HEK293 (cell line): ENCODE measurements around the gene NISCH.
"Not testable (repeated sequence)": the region's sequence is repeated elsewhere in the genome, so short reads cannot be mapped to it uniquely, and the experiment has no call there.

ENCODE experiments used
- CTCF ChIA-PET: fragments of 350-600 bp; formaldehyde crosslinking; extraction: SDS; loops from one replicate; lab custom pipeline; 2021; ENCODE audit warnings: antibody characterized with exemption; lab: Yijun Ruan, JAX
- POLR2A ChIA-PET: fragments of 300-600 bp; formaldehyde crosslinking; extraction: SDS; loops from one replicate; lab custom pipeline; 2020; ENCODE audit warnings: antibody characterized with exemption, inconsistent platforms; lab: Yijun Ruan, JAX
- H3K27ac ChIP-seq: fragments of 200-500 bp; sonication (Bioruptor generic); 2 replicates; pipeline ENCODE4 v1.5.1; 2014; ENCODE audit warnings: low read depth, low read length, control low read depth, inconsistent platforms; ENCODE audit errors: extremely low read depth
- H3K36me3 ChIP-seq, 2 experiments: fragments of 200-500 bp in 1 of 2; sonication (Bioruptor generic) in 1 of 2; 1 replicate in 1 of 2; 2 replicates in 1 of 2; pipeline ENCODE4 v1.5.1; 2014 to 2017; ENCODE audit warnings: inconsistent platforms in 2 of 2, low read length in 2 of 2; ENCODE audit not compliant: control insufficient read depth in 2 of 2, insufficient read depth in 1 of 2
- H3K4me1 ChIP-seq: fragments of 200-500 bp; sonication (Bioruptor generic); 2 replicates; pipeline ENCODE4 v1.5.1; 2014; ENCODE audit warnings: mild to moderate bottlenecking, low read length, inconsistent platforms; ENCODE audit not compliant: control insufficient read depth, insufficient read depth
- H3K4me3 ChIP-seq: 2 replicates; pipeline ENCODE4 v1.5.1; 2011; ENCODE audit warnings: low read depth, mild to moderate bottlenecking, control low read depth, low read length, moderate library complexity
- H3K9me3 ChIP-seq: fragments of 200-500 bp; sonication (Bioruptor generic); 2 replicates; pipeline ENCODE4 v1.5.1; 2014; ENCODE audit warnings: low read depth, low read length, inconsistent platforms; ENCODE audit not compliant: control insufficient read depth, insufficient read depth
- RBAK ChIP-seq: fragments of 450-650 bp; formaldehyde crosslinking; IDR thresholded peaks from 2 replicates; pipeline ENCODE4 v1.5.1; 2016; ENCODE audit warnings: missing biosample characterization, missing genetic modification characterization
- YY2 ChIP-seq: fragments of 450-650 bp; formaldehyde crosslinking; IDR thresholded peaks from 2 replicates; pipeline ENCODE4 v1.5.1; 2016; ENCODE audit warnings: missing biosample characterization, missing genetic modification characterization
- ZNF121 ChIP-seq: fragments of 450-650 bp; formaldehyde crosslinking; IDR thresholded peaks from 2 replicates; pipeline ENCODE4 v1.5.1; 2016; ENCODE audit warnings: missing biosample characterization, missing genetic modification characterization
- ZNF404 ChIP-seq: fragments of 450-650 bp; formaldehyde crosslinking; IDR thresholded peaks from 2 replicates; pipeline ENCODE4 v1.5.1; 2017; ENCODE audit warnings: missing biosample characterization, missing genetic modification characterization
- ZNF510 ChIP-seq: fragments of 450-650 bp; formaldehyde crosslinking; IDR thresholded peaks from 2 replicates; pipeline ENCODE4 v1.5.1; 2018; ENCODE audit warnings: mild to moderate bottlenecking, missing genetic modification characterization, missing biosample characterization; ENCODE audit not compliant: insufficient replicate concordance
- ZNF626 ChIP-seq: fragments of 450-650 bp; sonication (Bioruptor Pico); formaldehyde crosslinking; IDR thresholded peaks from 2 replicates; pipeline ENCODE4 v1.5.1; 2018; ENCODE audit warnings: missing biosample characterization, missing genetic modification characterization, inconsistent platforms
- ZNF776 ChIP-seq: fragments of 450-650 bp; formaldehyde crosslinking; IDR thresholded peaks from 2 replicates; pipeline ENCODE4 v1.5.0; 2017; ENCODE audit warnings: missing biosample characterization, missing genetic modification characterization, borderline replicate concordance
- TF ChIP-seq, protein P1 (sequence below): fragments of 450-650 bp; IDR thresholded peaks from 2 replicates; pipeline ENCODE4 v1.5.1; 2018; ENCODE audit warnings: missing biosample characterization, missing genetic modification characterization
- TF ChIP-seq, protein P2 (sequence below): fragments of 450-650 bp; formaldehyde crosslinking; IDR thresholded peaks from 2 replicates; pipeline ENCODE4 v1.5.1; 2016; ENCODE audit warnings: missing biosample characterization, missing genetic modification characterization
- TF ChIP-seq, protein P3 (sequence below): fragments of 450-650 bp; formaldehyde crosslinking; IDR thresholded peaks from 2 replicates; pipeline ENCODE4 v1.5.0; 2017; ENCODE audit warnings: missing biosample characterization, missing genetic modification characterization, borderline replicate concordance
- TF ChIP-seq, protein P4 (sequence below): fragments of 450-650 bp; formaldehyde crosslinking; IDR thresholded peaks from 2 replicates; pipeline ENCODE4 v1.5.1; 2017; ENCODE audit warnings: missing biosample characterization, mild to moderate bottlenecking, missing genetic modification characterization, moderate library complexity

NISCH gene

DNA sequence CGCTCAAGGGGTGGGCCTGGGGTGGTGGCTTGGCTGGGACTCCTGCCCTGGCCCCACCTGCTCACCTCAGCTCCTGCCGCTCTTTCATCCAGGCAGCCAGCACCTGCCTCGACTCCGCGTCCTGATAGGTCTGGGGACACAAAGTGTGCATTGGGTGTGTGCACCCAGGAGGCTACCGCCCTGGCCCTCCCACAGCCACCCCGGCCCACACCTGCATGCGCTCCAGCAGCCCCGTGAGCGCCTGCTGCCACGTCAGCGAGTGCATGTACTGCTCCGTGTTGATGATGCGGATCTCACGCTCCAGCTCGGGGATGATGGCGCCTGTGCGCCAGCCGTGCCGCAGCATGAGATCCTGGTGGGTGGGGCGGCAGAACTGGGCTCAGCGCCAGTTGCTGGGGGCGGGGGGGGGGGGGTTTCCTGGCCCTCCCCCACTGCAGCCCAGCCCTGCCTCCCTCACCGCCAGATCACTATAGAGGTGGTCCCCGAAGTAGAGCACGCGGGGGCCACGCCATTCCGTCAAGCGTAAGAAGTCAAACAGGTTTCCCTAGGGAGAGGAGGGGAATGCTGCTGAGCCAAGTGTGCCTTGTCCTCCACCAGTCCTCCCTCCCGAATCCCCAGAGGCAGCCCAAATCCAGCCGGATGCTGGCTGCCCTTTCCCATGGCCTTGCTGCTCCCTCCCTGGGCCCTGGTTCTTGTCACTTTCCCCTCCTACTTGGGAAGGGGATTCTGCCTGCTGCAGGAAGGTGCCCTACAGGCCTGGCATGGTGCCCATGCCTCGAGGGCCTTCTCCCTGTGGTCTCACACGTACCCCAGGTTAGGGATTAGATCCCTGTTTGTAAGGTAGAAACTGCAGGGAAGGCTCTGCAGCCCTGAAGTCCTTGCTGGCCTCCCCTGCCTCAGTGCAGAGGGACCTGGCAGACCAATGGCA is 69.6 kb downstream of the NISCH start:
- H3K9me3 ChIP-seq, result no peaks in the 10 kb centered on the region
- ChIA-PET POLR2A (no interaction called here), CTCF (no interaction called here)
- no peak for TF ChIP-seq ZNF626 (tag by site-specific recombination)
- TF ChIP-seq, protein P1, sequence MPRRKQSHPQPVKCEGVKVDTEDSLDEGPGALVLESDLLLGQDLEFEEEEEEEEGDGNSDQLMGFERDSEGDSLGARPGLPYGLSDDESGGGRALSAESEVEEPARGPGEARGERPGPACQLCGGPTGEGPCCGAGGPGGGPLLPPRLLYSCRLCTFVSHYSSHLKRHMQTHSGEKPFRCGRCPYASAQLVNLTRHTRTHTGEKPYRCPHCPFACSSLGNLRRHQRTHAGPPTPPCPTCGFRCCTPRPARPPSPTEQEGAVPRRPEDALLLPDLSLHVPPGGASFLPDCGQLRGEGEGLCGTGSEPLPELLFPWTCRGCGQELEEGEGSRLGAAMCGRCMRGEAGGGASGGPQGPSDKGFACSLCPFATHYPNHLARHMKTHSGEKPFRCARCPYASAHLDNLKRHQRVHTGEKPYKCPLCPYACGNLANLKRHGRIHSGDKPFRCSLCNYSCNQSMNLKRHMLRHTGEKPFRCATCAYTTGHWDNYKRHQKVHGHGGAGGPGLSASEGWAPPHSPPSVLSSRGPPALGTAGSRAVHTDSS (tag by site-specific recombination), result no peak
- no peak for TF ChIP-seq ZNF510 (tag by site-specific recombination)
- peaks cover 0 to 66% of the 10 kb centered on the region in 2 experiments; a peak in 1 of 3 replicates for H3K36me3 ChIP-seq
- no peaks in the 10 kb centered on the region for H3K4me1 ChIP-seq
- no peak overlapping the region; the same call in 1 of the 2 replicates for H3K27ac ChIP-seq
- no peak overlapping the region for H3K4me3 ChIP-seq

DNA sequence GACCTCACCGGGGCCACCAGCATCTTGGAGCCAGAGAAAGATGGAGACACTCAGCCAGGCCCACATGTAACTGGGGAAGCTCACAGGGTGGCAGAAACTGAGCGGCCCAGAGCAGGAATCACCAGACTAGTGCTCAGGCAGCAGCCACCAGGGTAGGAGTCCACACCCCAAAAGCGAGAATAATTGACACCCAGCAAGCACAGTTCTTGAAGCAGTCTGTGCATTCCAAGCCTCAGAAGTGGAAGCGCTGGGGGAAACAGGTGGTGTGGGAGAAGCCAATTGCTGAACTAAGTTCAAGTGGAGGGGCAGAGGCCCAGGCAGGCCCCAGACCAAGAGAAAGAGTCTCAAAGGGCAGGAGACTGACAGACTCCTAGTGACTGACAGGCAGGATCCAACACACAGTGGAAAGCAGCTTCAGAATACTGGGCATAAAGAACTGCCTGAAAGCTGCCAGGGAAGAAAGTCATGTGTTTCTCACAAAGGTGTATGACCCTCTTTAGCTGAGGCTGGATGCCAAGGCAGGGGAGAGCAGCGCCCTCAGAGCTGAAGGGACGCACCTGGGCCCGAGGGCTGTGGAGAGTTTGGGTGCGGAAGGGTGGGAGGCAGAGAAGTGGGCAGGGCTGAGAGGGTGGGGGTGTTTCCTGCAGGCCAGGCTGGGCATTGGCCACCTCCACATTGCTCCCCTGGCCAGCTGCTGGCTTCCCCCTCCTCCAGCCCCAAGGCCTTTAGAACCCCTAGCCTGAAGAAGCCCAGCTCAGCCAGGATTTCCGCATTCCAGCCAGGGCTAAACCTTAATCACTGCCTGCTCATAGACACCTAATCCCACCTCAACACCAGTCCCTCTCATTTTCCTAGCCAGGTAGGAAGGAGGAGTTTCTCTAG is 70.5 kb downstream of the NISCH start:
- peaks cover 0 to 74% of the 10 kb centered on the region in 2 experiments; a peak in 1 of 3 replicates for H3K36me3 ChIP-seq
- no peaks in the 10 kb centered on the region for H3K4me1 ChIP-seq
- no peak for TF ChIP-seq RBAK (tag by site-specific recombination)
- TF ChIP-seq, protein P2, sequence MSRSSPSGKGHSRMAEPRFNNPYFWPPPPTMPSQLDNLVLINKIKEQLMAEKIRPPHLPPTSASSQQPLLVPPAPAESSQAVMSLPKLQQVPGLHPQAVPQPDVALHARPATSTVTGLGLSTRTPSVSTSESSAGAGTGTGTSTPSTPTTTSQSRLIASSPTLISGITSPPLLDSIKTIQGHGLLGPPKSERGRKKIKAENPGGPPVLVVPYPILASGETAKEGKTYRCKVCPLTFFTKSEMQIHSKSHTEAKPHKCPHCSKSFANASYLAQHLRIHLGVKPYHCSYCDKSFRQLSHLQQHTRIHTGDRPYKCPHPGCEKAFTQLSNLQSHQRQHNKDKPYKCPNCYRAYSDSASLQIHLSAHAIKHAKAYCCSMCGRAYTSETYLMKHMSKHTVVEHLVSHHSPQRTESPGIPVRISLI (tag by site-specific recombination), result no peak
- H3K27ac ChIP-seq, result no peak overlapping the region
- no peak overlapping the region for H3K4me3 ChIP-seq
- ChIA-PET CTCF (interaction anchor here (1.2 kb wide), 2 partner anchors 78 to 114 kb away, joined by 3 to 6 read pairs; no protein-coding TSS in a partner anchor), POLR2A (interaction anchor here (0.9 to 1.7 kb wide), 3 partner anchors 10 to 16 kb away, joined by 3 to 5 read pairs (median 3); partner anchors contain the start of gene UQCC5)
- no peaks in the 10 kb centered on the region for H3K9me3 ChIP-seq

DNA sequence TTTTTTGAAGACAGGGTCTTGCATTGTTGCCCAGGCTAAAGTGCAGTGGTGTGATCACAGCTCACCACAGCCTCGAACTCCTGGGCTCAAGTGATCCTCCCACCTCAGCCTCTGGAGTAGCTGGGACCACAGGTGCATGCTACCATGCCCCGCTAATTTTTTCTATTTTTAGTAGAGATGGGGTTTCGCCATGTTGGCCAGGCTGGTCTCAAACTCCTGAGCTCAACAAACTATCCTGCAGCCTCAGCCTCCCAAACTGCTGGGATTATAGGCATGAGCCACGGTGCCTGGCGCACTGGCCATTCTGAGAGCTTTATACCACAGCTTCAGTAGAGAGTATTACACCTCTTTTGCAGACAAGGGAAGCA is 71.3 kb downstream of the NISCH start:
- H3K27ac ChIP-seq, H3K9me3 ChIP-seq, H3K4me1 ChIP-seq, H3K4me3 ChIP-seq: not testable (repeated sequence)
- ChIA-PET POLR2A (interaction anchor here (0.9 to 1.7 kb wide), 3 partner anchors 10 to 15 kb away, joined by 3 to 5 read pairs (median 3); partner anchors contain the start of gene UQCC5), CTCF (interaction anchor here (0.8 to 1.2 kb wide), 3 partner anchors 77 to 114 kb away, joined by 3 to 6 read pairs (median 3); no protein-coding TSS in a partner anchor)
- H3K36me3 ChIP-seq, result peaks cover 0 to 80% of the 10 kb centered on the region in 2 experiments; a peak in 1 of 3 replicates
- TF ChIP-seq ZNF121 (tag by site-specific recombination), result peak; percentile 72

DNA sequence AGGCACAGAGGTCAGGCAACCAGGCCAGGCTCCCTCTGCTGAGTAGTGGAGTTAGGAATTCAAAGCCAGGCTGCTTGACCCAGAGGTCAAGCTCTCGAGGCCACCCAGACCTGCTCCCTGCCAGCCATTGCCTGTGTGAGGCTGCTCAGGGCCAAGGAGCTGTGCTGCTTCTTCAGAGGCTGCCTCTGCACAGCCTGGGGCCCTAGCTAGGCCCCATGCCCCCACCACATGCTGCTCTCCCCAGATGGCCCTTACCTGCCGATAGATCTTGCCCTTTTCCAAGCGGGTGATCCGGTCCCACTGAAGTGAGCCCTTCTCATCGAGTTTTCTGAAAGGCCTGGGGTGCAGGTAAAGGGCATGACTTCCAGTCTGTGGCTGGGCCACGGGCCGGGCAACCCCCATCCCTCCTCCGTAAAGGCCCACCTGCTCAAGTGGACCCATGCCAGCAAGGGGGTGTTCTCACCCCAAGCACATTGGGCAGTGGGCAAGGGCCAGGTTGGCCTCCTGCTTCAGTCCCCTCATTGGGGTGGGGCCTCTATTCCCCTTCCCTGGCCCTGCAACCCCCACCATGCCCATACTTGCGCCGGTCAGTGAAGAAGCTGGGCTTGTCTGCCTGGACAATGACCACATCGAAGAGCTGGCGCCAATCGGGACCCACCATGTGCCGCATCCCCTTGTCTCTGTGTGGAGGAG is 71.8 kb downstream of the NISCH start:
- no peak for TF ChIP-seq YY2 (tag by site-specific recombination)
- TF ChIP-seq, protein P3, sequence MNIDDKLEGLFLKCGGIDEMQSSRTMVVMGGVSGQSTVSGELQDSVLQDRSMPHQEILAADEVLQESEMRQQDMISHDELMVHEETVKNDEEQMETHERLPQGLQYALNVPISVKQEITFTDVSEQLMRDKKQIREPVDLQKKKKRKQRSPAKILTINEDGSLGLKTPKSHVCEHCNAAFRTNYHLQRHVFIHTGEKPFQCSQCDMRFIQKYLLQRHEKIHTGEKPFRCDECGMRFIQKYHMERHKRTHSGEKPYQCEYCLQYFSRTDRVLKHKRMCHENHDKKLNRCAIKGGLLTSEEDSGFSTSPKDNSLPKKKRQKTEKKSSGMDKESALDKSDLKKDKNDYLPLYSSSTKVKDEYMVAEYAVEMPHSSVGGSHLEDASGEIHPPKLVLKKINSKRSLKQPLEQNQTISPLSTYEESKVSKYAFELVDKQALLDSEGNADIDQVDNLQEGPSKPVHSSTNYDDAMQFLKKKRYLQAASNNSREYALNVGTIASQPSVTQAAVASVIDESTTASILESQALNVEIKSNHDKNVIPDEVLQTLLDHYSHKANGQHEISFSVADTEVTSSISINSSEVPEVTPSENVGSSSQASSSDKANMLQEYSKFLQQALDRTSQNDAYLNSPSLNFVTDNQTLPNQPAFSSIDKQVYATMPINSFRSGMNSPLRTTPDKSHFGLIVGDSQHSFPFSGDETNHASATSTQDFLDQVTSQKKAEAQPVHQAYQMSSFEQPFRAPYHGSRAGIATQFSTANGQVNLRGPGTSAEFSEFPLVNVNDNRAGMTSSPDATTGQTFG (tag by site-specific recombination), result no peak
- TF ChIP-seq, protein P4, sequence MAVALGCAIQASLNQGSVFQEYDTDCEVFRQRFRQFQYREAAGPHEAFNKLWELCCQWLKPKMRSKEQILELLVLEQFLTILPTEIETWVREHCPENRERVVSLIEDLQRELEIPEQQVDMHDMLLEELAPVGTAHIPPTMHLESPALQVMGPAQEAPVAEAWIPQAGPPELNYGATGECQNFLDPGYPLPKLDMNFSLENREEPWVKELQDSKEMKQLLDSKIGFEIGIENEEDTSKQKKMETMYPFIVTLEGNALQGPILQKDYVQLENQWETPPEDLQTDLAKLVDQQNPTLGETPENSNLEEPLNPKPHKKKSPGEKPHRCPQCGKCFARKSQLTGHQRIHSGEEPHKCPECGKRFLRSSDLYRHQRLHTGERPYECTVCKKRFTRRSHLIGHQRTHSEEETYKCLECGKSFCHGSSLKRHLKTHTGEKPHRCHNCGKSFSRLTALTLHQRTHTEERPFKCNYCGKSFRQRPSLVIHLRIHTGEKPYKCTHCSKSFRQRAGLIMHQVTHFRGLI (tag by site-specific recombination), result no peak
- TF ChIP-seq ZNF404 (tag by site-specific recombination), result no peak
- TF ChIP-seq ZNF776 (tag by site-specific recombination), result no peak
- CTCF ChIA-PET, result interaction anchor here (0.8 to 1.2 kb wide), 2 partner anchors 77 to 115 kb away, joined by 3 to 6 read pairs; no protein-coding TSS in a partner anchor
- H3K9me3 ChIP-seq, result no peaks in the 10 kb centered on the region
- no peak overlapping the region for H3K27ac ChIP-seq
- POLR2A ChIA-PET, result interaction anchor here (0.6 to 1.7 kb wide), 3 partner anchors 9 to 288 kb away, joined by 3 to 5 read pairs (median 5); partner anchors contain the start of gene UQCC5
- H3K4me3 ChIP-seq, result no peak overlapping the region
- H3K36me3 ChIP-seq, result peaks cover 0 to 85% of the 10 kb centered on the region in 2 experiments; a peak in 1 of 3 replicates
- peaks cover 2% of the 10 kb centered on the region; the same call in 1 of the 2 replicates for H3K4me1 ChIP-seq
